HUES6 (cell line): ENCODE data around the gene NDEL1.

Experiments
- H3K27ac ChIP-seq: 2 replicates; pipeline ENCODE4 v1.7.0; 2013; ENCODE audit warnings: low read depth, mild to moderate bottlenecking, low read length, inconsistent platforms
- H3K27me3 ChIP-seq: 2 replicates; pipeline ENCODE4 v1.6.1; 2013; ENCODE audit warnings: low read length; ENCODE audit not compliant: control insufficient read depth, insufficient read depth
- H3K36me3 ChIP-seq: 2 replicates; pipeline ENCODE4 v1.6.1; 2013; ENCODE audit warnings: low read length; ENCODE audit not compliant: control insufficient read depth, insufficient read depth
- H3K4me1 ChIP-seq: 2 replicates; pipeline ENCODE4 v1.6.1; 2013; ENCODE audit warnings: low read length; ENCODE audit not compliant: control insufficient read depth, insufficient read depth
- H3K4me3 ChIP-seq: 2 replicates; pipeline ENCODE4 v1.5.1; 2013; ENCODE audit warnings: low read depth, low read length
- H3K9ac ChIP-seq: one replicate; pipeline ENCODE4 v1.6.1; 2013; ENCODE audit warnings: mild to moderate bottlenecking, low read length
- H3K9me3 ChIP-seq: 2 replicates; pipeline ENCODE4 v1.6.1; 2013; ENCODE audit warnings: low read depth, low read length; ENCODE audit not compliant: control insufficient read depth, insufficient read depth

NDEL1 gene

GRCh38 chr17:8503807-8504206 lies 68.1 kb downstream of the NDEL1 start:
- Histone ChIP-seq H3K4me3 (no peak overlapping the region), H3K27ac (no peak overlapping the region), H3K9ac (no peak overlapping the region), H3K9me3 (no peaks in the 10 kb centered on the region), H3K27me3 (no peaks in the 10 kb centered on the region), H3K4me1 (no peaks in the 10 kb centered on the region), H3K36me3 (peaks cover 96% of the 10 kb centered on the region)

- Histone ChIP-seq H3K36me3 (peaks cover 96% of the 10 kb centered on the region), H3K27ac (no peak overlapping the region), H3K9me3 (no peaks in the 10 kb centered on the region), H3K4me3 (no peak overlapping the region), H3K27me3 (no peaks in the 10 kb centered on the region), H3K4me1 (no peaks in the 10 kb centered on the region), H3K9ac (no peak overlapping the region)
Measured at GRCh38 chr17:8504460-8505207, 69.0 kb downstream of the NDEL1 start.

- Histone ChIP-seq H3K9me3 (no peaks in the 10 kb centered on the region), H3K36me3 (peaks cover 93% of the 10 kb centered on the region), H3K9ac (no peak overlapping the region), H3K4me3 (no peak overlapping the region), H3K27me3 (no peaks in the 10 kb centered on the region), H3K4me1 (no peaks in the 10 kb centered on the region), H3K27ac (no peak overlapping the region)
Measured at GRCh38 chr17:8506145-8506544, 70.5 kb downstream of the NDEL1 start.

- no peaks in the 10 kb centered on the region for H3K9me3 ChIP-seq
- no peak overlapping the region for H3K9ac ChIP-seq
- no peak overlapping the region for H3K4me3 ChIP-seq
- H3K27me3 ChIP-seq, result no peaks in the 10 kb centered on the region
- no peaks in the 10 kb centered on the region for H3K4me1 ChIP-seq
- no peak overlapping the region for H3K27ac ChIP-seq
- peaks cover 91% of the 10 kb centered on the region for H3K36me3 ChIP-seq
Measured at GRCh38 chr17:8514801-8515200, 79.1 kb downstream of the NDEL1 start.
